Smooth muscle cell (in vitro differentiated cells): ENCODE data around the gene DHRS7C. TPM values are rescaled to one million over a fixed set of nuclear protein-coding genes. Genes with fewer than 3 reads are reported as not detected.

Experiments used
- DNase-seq: peaks from one replicate; lab custom pipeline; 2025; ENCODE audit not compliant: unreplicated experiment; lab: John Stamatoyannopoulos, UW
- H2AFZ ChIP-seq: fragments of 200-600 bp; sonication (generic); 2 replicates; pipeline ENCODE4 v1.6.0; 2016; ENCODE audit warnings: antibody characterized with exemption, low read depth, mild to moderate bottlenecking
- H3F3A ChIP-seq: fragments of 200-600 bp; sonication (generic); 2 replicates; pipeline ENCODE4 v1.6.0; 2017; ENCODE audit warnings: antibody characterized with exemption, low read depth
- H3K27ac ChIP-seq: fragments of 200-600 bp; sonication (generic); 2 replicates; pipeline ENCODE4 v1.5.1; 2016; ENCODE audit warnings: low read depth, mild to moderate bottlenecking
- H3K27me3 ChIP-seq: fragments of 200-600 bp; sonication (generic); 2 replicates; pipeline ENCODE4 v1.6.1; 2016; ENCODE audit warnings: low read depth, mild to moderate bottlenecking
- H3K36me3 ChIP-seq: fragments of 200-600 bp; sonication (generic); 2 replicates; pipeline ENCODE4 v1.5.1; 2016; ENCODE audit warnings: low read depth
- H3K4me1 ChIP-seq: fragments of 200-600 bp; sonication (generic); 2 replicates; pipeline ENCODE4 v1.5.1; 2016; ENCODE audit warnings: low read depth
- H3K4me2 ChIP-seq: fragments of 200-600 bp; sonication (generic); 2 replicates; pipeline ENCODE4 v1.6.0; 2016; ENCODE audit warnings: mild to moderate bottlenecking
- H3K4me3 ChIP-seq: fragments of 200-600 bp; sonication (generic); 2 replicates; pipeline ENCODE4 v1.5.1; 2016; ENCODE audit warnings: mild to moderate bottlenecking
- H3K79me2 ChIP-seq: fragments of 200-600 bp; sonication (generic); 2 replicates; pipeline ENCODE4 v1.6.0; 2016; ENCODE audit warnings: low read depth, mild to moderate bottlenecking
- H3K9ac ChIP-seq: fragments of 200-600 bp; sonication (generic); 2 replicates; pipeline ENCODE4 v1.6.0; 2016; ENCODE audit warnings: low read depth
- H3K9me3 ChIP-seq: fragments of 200-600 bp; sonication (generic); replicated peaks from 2 replicates; pipeline ENCODE4 v1.5.1; 2016; ENCODE audit warnings: low read depth
- H4K20me1 ChIP-seq: fragments of 200-600 bp; sonication (generic); 2 replicates; pipeline ENCODE4 v1.6.0; 2016; ENCODE audit warnings: low read depth
- WGBS: methylation state at CpG from one replicate; pipeline ENCODE4 v1.1.7; 2016; ENCODE audit warnings: low lambda C conversion rate; 5-methylcytosine and 5-hydroxymethylcytosine counted together
- polyA plus RNA-seq: library from polyadenylated mRNA; unstranded; fragments of >200 nt; fragmentation: Nextera tagmentation; extraction: Ambion mirVana; gene quantifications from 2 replicates; pipeline ENCODE4 v1.2.1, GENCODE V29; 2016
- total RNA-seq: library from RNA; depleted of rRNA; stranded (reverse); fragments of >200 nt; gene quantifications from 2 replicates; pipeline ENCODE4 v1.2.3, GENCODE V29; 2014
- TF ChIP-seq, protein P1 (sequence below): fragments of 200-600 bp; sonication (generic); IDR thresholded peaks from 2 replicates; pipeline ENCODE4 v1.5.1; 2017; ENCODE audit warnings: borderline replicate concordance, mild to moderate bottlenecking, antibody characterized with exemption; ENCODE audit not compliant: insufficient read depth, poor library complexity, severe bottlenecking

The DHRS7C gene
- total and polyA plus RNA-seq, 2 experiments from 2014 or later, result not detected

DNA sequence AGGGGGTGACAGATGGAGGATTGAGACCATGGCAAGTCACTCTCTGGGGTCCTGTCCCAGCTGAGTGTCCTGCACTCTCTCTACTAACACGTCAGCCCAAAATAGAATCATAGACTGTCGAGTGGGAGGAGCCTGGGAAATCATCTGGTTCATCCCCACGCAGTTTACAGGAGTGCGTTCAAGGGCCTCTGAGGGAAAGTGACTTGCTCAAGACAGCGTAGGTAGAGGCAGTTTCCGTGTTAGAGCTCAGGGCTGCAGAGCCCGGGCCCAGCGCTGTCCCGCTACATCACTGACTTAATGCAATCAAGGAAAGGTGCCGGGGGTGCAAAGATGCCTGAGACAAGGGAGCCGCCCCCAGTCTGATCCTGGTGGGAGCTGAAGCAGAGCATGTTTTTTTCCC, 20.1 kb upstream of the DHRS7C start:
- no peak overlapping the region for H3K27ac ChIP-seq
- no peak overlapping the region for H3K4me3 ChIP-seq
- TF ChIP-seq, protein P1, sequence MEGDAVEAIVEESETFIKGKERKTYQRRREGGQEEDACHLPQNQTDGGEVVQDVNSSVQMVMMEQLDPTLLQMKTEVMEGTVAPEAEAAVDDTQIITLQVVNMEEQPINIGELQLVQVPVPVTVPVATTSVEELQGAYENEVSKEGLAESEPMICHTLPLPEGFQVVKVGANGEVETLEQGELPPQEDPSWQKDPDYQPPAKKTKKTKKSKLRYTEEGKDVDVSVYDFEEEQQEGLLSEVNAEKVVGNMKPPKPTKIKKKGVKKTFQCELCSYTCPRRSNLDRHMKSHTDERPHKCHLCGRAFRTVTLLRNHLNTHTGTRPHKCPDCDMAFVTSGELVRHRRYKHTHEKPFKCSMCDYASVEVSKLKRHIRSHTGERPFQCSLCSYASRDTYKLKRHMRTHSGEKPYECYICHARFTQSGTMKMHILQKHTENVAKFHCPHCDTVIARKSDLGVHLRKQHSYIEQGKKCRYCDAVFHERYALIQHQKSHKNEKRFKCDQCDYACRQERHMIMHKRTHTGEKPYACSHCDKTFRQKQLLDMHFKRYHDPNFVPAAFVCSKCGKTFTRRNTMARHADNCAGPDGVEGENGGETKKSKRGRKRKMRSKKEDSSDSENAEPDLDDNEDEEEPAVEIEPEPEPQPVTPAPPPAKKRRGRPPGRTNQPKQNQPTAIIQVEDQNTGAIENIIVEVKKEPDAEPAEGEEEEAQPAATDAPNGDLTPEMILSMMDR, result no peak
- no peak overlapping the region for H3K4me2 ChIP-seq
- WGBS, result 64% methylated on average over 11 of the region's 11 CpGs
- no peak overlapping the region for H2AFZ ChIP-seq
- no peaks in the 10 kb centered on the region for H3F3A ChIP-seq
- H3K79me2 ChIP-seq, result no peaks in the 10 kb centered on the region
- H3K9me3 ChIP-seq, result no peaks in the 10 kb centered on the region
- H3K36me3 ChIP-seq, result no peaks in the 10 kb centered on the region
- no peak overlapping the region for H3K9ac ChIP-seq
- no peak for DNase-seq
- H3K4me1 ChIP-seq, result no peaks in the 10 kb centered on the region
- H3K27me3 ChIP-seq, result peaks cover 4% of the 10 kb centered on the region
- H4K20me1 ChIP-seq, result no peaks in the 10 kb centered on the region

DNA sequence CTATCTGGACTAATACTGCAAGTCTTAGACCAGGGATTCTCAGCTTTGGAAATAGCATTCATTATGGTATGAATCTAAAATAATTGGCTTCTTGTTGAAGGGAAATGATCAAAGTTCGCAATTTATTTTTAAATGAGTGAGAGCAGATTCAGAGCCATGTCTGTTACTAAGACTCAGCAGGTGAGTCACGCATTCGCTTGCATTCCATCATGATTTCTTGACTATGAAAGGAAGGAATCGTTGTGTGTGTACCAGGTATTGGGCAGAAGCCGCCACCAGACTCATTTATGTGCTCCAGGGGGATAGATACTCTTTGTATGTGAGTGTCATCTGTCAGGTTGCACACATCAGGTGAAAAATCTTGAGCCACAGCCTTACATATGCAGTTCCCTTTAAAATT, 19.7 kb upstream of the DHRS7C start:
- DNase-seq, result no peak
- no peak overlapping the region for H3K4me3 ChIP-seq
- no peaks in the 10 kb centered on the region for H3F3A ChIP-seq
- no peak overlapping the region for H3K9ac ChIP-seq
- H3K4me2 ChIP-seq, result no peak overlapping the region
- no peak overlapping the region for H2AFZ ChIP-seq
- no peaks in the 10 kb centered on the region for H3K4me1 ChIP-seq
- H3K36me3 ChIP-seq, result no peaks in the 10 kb centered on the region
- peaks cover 5% of the 10 kb centered on the region for H3K27me3 ChIP-seq
- WGBS, result 84% methylated on average over 5 of the region's 5 CpGs
- TF ChIP-seq, protein P1, result no peak
- no peak overlapping the region for H3K27ac ChIP-seq
- H4K20me1 ChIP-seq, result no peaks in the 10 kb centered on the region
- no peaks in the 10 kb centered on the region for H3K9me3 ChIP-seq
- no peaks in the 10 kb centered on the region for H3K79me2 ChIP-seq

DNA sequence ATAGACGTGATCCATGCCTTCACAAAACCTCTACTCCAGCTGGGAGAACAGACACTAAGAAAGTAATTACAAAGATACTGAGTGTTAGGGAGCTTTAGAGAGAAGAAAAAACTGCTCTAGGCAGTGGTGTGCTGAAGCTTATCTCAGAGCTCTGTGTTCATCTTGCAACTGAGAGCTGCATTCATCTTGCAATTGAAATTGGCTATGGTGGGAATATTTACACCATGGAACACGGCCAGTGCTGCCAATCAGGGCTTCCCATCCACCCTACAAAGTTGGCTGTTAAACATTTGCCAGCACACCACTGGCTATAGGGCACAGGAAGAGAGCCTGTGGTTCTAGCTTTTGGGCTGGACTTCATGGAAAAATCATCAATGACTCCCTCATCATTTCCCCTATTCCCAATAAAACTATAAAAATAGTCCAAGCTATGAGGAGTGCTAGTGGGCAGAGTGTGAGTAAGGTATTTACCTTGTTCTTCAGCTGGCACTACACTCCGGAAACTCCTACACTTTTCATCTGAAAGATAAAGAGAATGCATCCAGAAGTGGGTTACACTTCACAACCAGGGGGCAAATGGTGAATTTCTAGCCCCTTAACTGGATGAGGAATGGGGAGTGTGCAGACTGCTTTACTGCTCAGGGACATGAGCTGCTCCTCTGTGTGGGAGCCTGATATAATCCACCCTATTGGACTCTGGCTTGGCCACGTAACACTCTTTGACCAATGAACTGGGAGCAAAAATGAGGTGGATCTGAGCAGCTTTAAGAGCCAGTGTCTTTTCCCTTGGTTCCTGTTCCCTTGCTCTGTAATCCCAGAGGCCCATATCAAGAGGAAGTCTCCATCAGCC, 18.9 kb upstream of the DHRS7C start:
- H4K20me1 ChIP-seq, result no peaks in the 10 kb centered on the region
- H3K4me3 ChIP-seq, result no peak overlapping the region
- no peaks in the 10 kb centered on the region for H3K9me3 ChIP-seq
- no peaks in the 10 kb centered on the region for H3K4me1 ChIP-seq
- H3K79me2 ChIP-seq, result no peaks in the 10 kb centered on the region
- H3F3A ChIP-seq, result no peaks in the 10 kb centered on the region
- H3K4me2 ChIP-seq, result no peak overlapping the region
- no peak overlapping the region for H3K27ac ChIP-seq
- H3K27me3 ChIP-seq, result peaks cover 5% of the 10 kb centered on the region
- H3K9ac ChIP-seq, result no peak overlapping the region
- no peaks in the 10 kb centered on the region for H3K36me3 ChIP-seq
- WGBS, result 69% methylated on average over 4 of the region's 4 CpGs
- no peak for DNase-seq
- H2AFZ ChIP-seq, result no peak overlapping the region
- TF ChIP-seq, protein P1, result no peak

DNA sequence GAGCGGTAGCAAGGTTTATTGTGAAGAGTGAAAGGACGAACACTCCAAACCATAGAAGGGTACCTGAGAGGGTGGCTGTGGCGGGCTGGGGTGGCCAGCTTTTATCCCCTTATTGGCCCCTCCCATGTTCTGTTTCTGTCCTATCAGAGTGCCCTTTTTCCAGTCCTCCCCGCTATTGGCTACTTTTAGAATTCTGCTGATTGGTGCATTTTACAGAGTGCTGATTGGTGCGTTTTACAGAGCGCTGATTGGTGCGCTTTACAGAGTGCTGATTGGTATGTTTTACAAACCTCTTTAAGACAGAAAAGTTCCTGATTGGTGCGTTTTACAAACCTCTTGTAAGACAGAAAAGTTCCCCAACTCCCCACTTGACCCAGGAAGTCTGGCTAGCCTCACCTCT, 18.0 kb upstream of the DHRS7C start:
- Histone ChIP-seq H3K4me3 (no peak overlapping the region), H3K27me3 (peaks cover 5% of the 10 kb centered on the region), H3F3A (no peaks in the 10 kb centered on the region), H2AFZ (no peak overlapping the region), H3K4me2 (no peak overlapping the region), H3K9ac (no peak overlapping the region), H3K9me3 (no peaks in the 10 kb centered on the region), H3K79me2 (no peaks in the 10 kb centered on the region), H3K36me3 (no peaks in the 10 kb centered on the region), H3K4me1 (no peaks in the 10 kb centered on the region), H4K20me1 (no peaks in the 10 kb centered on the region), H3K27ac (no peak overlapping the region)
- 88% methylated on average over 8 of the region's 8 CpGs for WGBS
- no peak for DNase-seq
- TF ChIP-seq, protein P1, result no peak
